Mesendoderm (in vitro differentiated cells): ENCODE data around the gene PLGLB2.
"Not testable (repeated sequence)": the region's sequence is repeated elsewhere in the genome, so short reads cannot be mapped to it uniquely, and the experiment has no call there.

Experiments
- DNase-seq: peaks from one replicate; pipeline ENCODE4 v3.0.0; 2013
- H2AK5ac ChIP-seq: 2 replicates; pipeline ENCODE4 v1.6.1; 2013; ENCODE audit warnings: low read length, inconsistent platforms
- H2BK120ac ChIP-seq: 2 replicates; pipeline ENCODE4 v1.6.1; 2013; ENCODE audit warnings: low read depth, mild to moderate bottlenecking, low read length, moderate library complexity, mixed read lengths
- H2BK15ac ChIP-seq: replicated peaks from 2 replicates; pipeline ENCODE4 v1.6.1; 2013; ENCODE audit warnings: low read depth, mild to moderate bottlenecking, moderate library complexity
- H2BK5ac ChIP-seq: 2 replicates; pipeline ENCODE4 v1.6.1; 2013; ENCODE audit warnings: low read length, inconsistent platforms
- H3K18ac ChIP-seq: 2 replicates; pipeline ENCODE4 v1.6.1; 2013; ENCODE audit warnings: mild to moderate bottlenecking, low read length, mixed read lengths
- H3K23ac ChIP-seq: one replicate; pipeline ENCODE4 v1.6.1; 2013; ENCODE audit warnings: low read length
- H3K27ac ChIP-seq: 2 replicates; pipeline ENCODE4 v1.5.1; 2013; ENCODE audit warnings: low read depth, mild to moderate bottlenecking, inconsistent platforms, low read length, moderate library complexity
- H3K27me3 ChIP-seq: 2 replicates; pipeline ENCODE4 v1.6.1; 2013; ENCODE audit warnings: low read length, control low read depth, mild to moderate bottlenecking, inconsistent platforms; ENCODE audit not compliant: insufficient read depth, poor library complexity
- H3K36me3 ChIP-seq: 2 replicates; pipeline ENCODE4 v1.6.1; 2013; ENCODE audit warnings: low read length, inconsistent platforms; ENCODE audit not compliant: control insufficient read depth, insufficient read depth
- H3K4ac ChIP-seq: one replicate; pipeline ENCODE4 v1.6.1; 2013; ENCODE audit warnings: low read depth, mild to moderate bottlenecking, low read length, moderate library complexity
- H3K4me1 ChIP-seq: 2 replicates; pipeline ENCODE4 v1.6.1; 2013; ENCODE audit warnings: low read depth, low read length, inconsistent platforms; ENCODE audit not compliant: control insufficient read depth
- H3K4me2 ChIP-seq: 2 replicates; pipeline ENCODE4 v1.6.1; 2013; ENCODE audit warnings: low read length
- H3K4me3 ChIP-seq: 2 replicates; pipeline ENCODE4 v1.5.1; 2013; ENCODE audit warnings: mild to moderate bottlenecking, low read length
- H3K56ac ChIP-seq: one replicate; pipeline ENCODE4 v1.6.1; 2013; ENCODE audit warnings: low read length
- H3K79me1 ChIP-seq: 2 replicates; pipeline ENCODE4 v1.6.1; 2013; ENCODE audit warnings: low read length, inconsistent platforms
- H3K79me2 ChIP-seq: 2 replicates; pipeline ENCODE4 v1.6.1; 2013; ENCODE audit warnings: mild to moderate bottlenecking, low read length; ENCODE audit not compliant: control insufficient read depth, insufficient read depth
- H3K9ac ChIP-seq: 2 replicates; pipeline ENCODE4 v1.6.1; 2013; ENCODE audit warnings: low read length, inconsistent platforms
- H4K5ac ChIP-seq: one replicate; pipeline ENCODE4 v1.6.1; 2013; ENCODE audit warnings: low read length
- H4K8ac ChIP-seq: one replicate; pipeline ENCODE4 v1.6.1; 2013; ENCODE audit warnings: low read depth, mild to moderate bottlenecking, control low read depth, low read length, moderate library complexity
- WGBS: extraction: QIAGEN DNeasy Blood & Tissue Kit; methylation state at CpG from one replicate; pipeline ENCODE4 v1.1.7; 2013; ENCODE audit warnings: low lambda C conversion rate, missing lambda C conversion rate; ENCODE audit not compliant: insufficient coverage; ENCODE audit errors: extremely low coverage; 5-methylcytosine and 5-hydroxymethylcytosine counted together

Gene PLGLB2

GRCh38 chr2:87742393-87743108, 5.3 kb upstream of the PLGLB2 start:
- H3K27me3 ChIP-seq, H3K9ac ChIP-seq, H4K8ac ChIP-seq, H3K18ac ChIP-seq, H2BK5ac ChIP-seq, H3K79me1 ChIP-seq, H3K36me3 ChIP-seq, H2BK120ac ChIP-seq, H3K23ac ChIP-seq, H4K5ac ChIP-seq, DNase-seq, H3K4me2 ChIP-seq, H3K4ac ChIP-seq, H3K79me2 ChIP-seq, H3K4me3 ChIP-seq, H3K27ac ChIP-seq, H3K4me1 ChIP-seq, H3K56ac ChIP-seq, H2BK15ac ChIP-seq, H2AK5ac ChIP-seq: not testable (repeated sequence)
- WGBS, result no CpG with 5 or more reads among the region's 3 CpGs

- not testable (repeated sequence) for H2BK5ac ChIP-seq, H3K4me3 ChIP-seq, H4K8ac ChIP-seq, H3K4me2 ChIP-seq, H3K18ac ChIP-seq, H3K56ac ChIP-seq, H2BK120ac ChIP-seq, H3K4ac ChIP-seq, H3K36me3 ChIP-seq, H4K5ac ChIP-seq, DNase-seq, H2AK5ac ChIP-seq, H3K79me2 ChIP-seq, H2BK15ac ChIP-seq, H3K27me3 ChIP-seq, H3K9ac ChIP-seq, H3K23ac ChIP-seq, H3K79me1 ChIP-seq, H3K4me1 ChIP-seq, H3K27ac ChIP-seq
- no CpG with 5 or more reads among the region's 5 CpGs for WGBS
Observed at GRCh38 chr2:87743638-87744037, 4.2 kb upstream of the PLGLB2 start.

DNA sequence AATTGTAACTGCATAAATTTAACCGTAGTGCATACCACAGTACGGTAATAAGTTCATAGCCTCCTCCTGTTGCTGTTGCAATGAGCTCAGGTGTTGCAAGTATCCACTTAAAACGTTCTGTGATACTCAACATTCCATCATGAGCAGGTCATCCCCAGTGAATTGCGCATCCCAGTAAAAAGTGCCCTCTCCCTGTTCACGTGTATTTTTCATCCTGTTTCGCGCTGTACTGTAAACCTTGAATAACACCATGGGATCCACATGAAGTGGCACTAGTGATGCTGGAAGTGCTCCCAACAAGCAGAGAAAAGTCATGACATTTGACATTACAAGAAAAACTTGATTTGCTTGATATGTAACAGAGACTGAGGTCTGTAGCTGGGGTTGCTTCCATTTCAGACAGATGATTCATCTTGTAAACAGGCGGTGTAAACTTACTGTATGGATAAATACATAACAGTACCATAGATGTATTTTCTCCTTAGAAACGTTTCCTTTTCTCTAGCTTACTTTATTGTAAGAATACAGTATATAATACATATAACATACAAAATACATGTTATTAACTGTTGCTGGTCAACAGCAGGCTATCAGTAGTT, 2.4 kb upstream of the PLGLB2 start:
- H3K79me2 ChIP-seq, result not testable (repeated sequence)
- peak; percentile 18 for DNase-seq
- WGBS, result no CpG with 5 or more reads among the region's 9 CpGs

GRCh38 chr2:87748524-87748923, 637 bp downstream of the PLGLB2 start:
- not testable (repeated sequence) for H3K18ac ChIP-seq, H2BK120ac ChIP-seq, DNase-seq, H3K27ac ChIP-seq, H3K4ac ChIP-seq, H3K4me3 ChIP-seq, H3K23ac ChIP-seq, H3K9ac ChIP-seq, H3K4me2 ChIP-seq, H3K36me3 ChIP-seq, H3K56ac ChIP-seq, H2AK5ac ChIP-seq, H3K79me2 ChIP-seq, H3K27me3 ChIP-seq, H3K79me1 ChIP-seq, H4K8ac ChIP-seq, H4K5ac ChIP-seq, H3K4me1 ChIP-seq, H2BK5ac ChIP-seq, H2BK15ac ChIP-seq
- WGBS, result no CpG with 5 or more reads among the region's 8 CpGs

More for the DNA sequence above, 2.4 kb upstream of the PLGLB2 start:
- H4K5ac ChIP-seq, H3K4me1 ChIP-seq, H3K23ac ChIP-seq, H2AK5ac ChIP-seq, H3K4me2 ChIP-seq, H2BK15ac ChIP-seq, H3K18ac ChIP-seq, H2BK5ac ChIP-seq, H3K9ac ChIP-seq, H3K79me1 ChIP-seq, H3K56ac ChIP-seq, H3K4me3 ChIP-seq, H3K27me3 ChIP-seq, H3K27ac ChIP-seq, H2BK120ac ChIP-seq, H4K8ac ChIP-seq, H3K4ac ChIP-seq, H3K36me3 ChIP-seq: not testable (repeated sequence)

DNA sequence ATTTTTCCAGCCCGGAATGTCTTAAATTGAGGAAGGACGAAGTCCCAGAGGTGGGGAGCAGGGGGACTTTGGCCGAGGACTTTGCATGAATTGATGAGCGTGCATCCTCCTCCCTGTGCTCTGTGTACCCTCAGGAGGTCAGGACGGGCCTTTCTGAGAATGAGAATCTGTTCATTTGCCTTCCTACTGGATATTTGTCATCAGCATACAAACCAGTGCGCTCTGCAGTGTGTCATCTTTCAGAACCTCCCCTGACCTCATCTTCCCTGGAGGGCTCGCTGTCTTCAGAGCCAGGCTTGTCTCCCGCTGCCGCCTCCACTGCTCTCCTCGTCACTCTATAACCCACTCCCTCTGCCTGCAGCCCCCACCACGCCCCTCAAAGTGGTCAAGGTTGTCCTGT, 2.7 kb downstream of the PLGLB2 start:
- H3K4me1 ChIP-seq, H3K9ac ChIP-seq, H3K23ac ChIP-seq, H2BK5ac ChIP-seq, H3K27me3 ChIP-seq, H3K27ac ChIP-seq, H2BK15ac ChIP-seq, H3K4ac ChIP-seq, H3K36me3 ChIP-seq, H2AK5ac ChIP-seq, H3K4me3 ChIP-seq, H2BK120ac ChIP-seq, H3K4me2 ChIP-seq, H3K79me1 ChIP-seq, H4K8ac ChIP-seq, H4K5ac ChIP-seq, DNase-seq, H3K18ac ChIP-seq, H3K79me2 ChIP-seq, H3K56ac ChIP-seq: not testable (repeated sequence)
- no CpG with 5 or more reads among the region's 11 CpGs for WGBS

- not testable (repeated sequence) for H3K79me2 ChIP-seq, H3K4ac ChIP-seq, H4K5ac ChIP-seq, H3K27ac ChIP-seq, H3K56ac ChIP-seq, H3K36me3 ChIP-seq, H3K27me3 ChIP-seq, H3K79me1 ChIP-seq, H2AK5ac ChIP-seq, H3K23ac ChIP-seq, H3K18ac ChIP-seq, H2BK5ac ChIP-seq, H3K4me2 ChIP-seq, H2BK15ac ChIP-seq, H3K4me1 ChIP-seq, H3K4me3 ChIP-seq, H4K8ac ChIP-seq, DNase-seq, H3K9ac ChIP-seq, H2BK120ac ChIP-seq
- WGBS, result no CpG with 5 or more reads among the region's 4 CpGs
Observed at GRCh38 chr2:87754759-87755158, 6.9 kb downstream of the PLGLB2 start.
